ENCODE measurements around the gene IPO11. TPM values are rescaled to one million over a fixed set of nuclear protein-coding genes. Genes with fewer than 3 reads are reported as not detected.
"Not testable (repeated sequence)": the region's sequence is repeated elsewhere in the genome, so short reads cannot be mapped to it uniquely, and the experiment has no call there.

The IPO11 gene
- total and polyA plus RNA-seq, 2 of the 4 experiments (the other 2 are of a cell fraction): 12.6 to 40.0 TPM

GRCh38 chr5:62520812-62521211 lies 108.2 kb downstream of the IPO11 start:
- H4K5ac ChIP-seq (ENCODE audit: low read depth, low read length); in situ Hi-C loops (cut with MboI; ENCODE audit: low sequenced_read_pairs); ATAC-seq (ENCODE audit: low read depth); H3K56ac ChIP-seq (ENCODE audit: extremely low read depth, insufficient read depth, low read length); H3K27me3 ChIP-seq (ENCODE audit: control insufficient read depth, insufficient read depth, low read length); dilution Hi-C loops (cut with HindIII; ENCODE audit: low sequenced_read_pairs, unreplicated experiment); DNase-seq; H3K4me1 ChIP-seq (ENCODE audit: control insufficient read depth, insufficient read depth, low read length); H2AFZ ChIP-seq (replicated peaks; ENCODE audit: low read length, poor library complexity); H3K23ac ChIP-seq (ENCODE audit: low read depth, low read length); H2BK5ac ChIP-seq (ENCODE audit: low read depth, low read length, poor library complexity, severe bottlenecking); H3K27ac ChIP-seq (ENCODE audit: insufficient read depth, low read length); H4K8ac ChIP-seq (ENCODE audit: low read depth in 2 of 2, low read length in 2 of 2); H4K91ac ChIP-seq (ENCODE audit: insufficient read depth, low read depth, low read length); H3K14ac ChIP-seq (replicated peaks; ENCODE audit: low read depth, low read length); H3K9me3 ChIP-seq (ENCODE audit: control insufficient read depth, insufficient read depth, low read length); BruUV-seq (replicated peaks); POLR2A ChIA-PET (ENCODE audit: unreplicated experiment); H2AK5ac ChIP-seq (ENCODE audit: low read depth, low read length); H2BK15ac ChIP-seq (ENCODE audit: low read depth, low read length); H3K9ac ChIP-seq (ENCODE audit: low read depth, low read length); H3K18ac ChIP-seq (ENCODE audit: low read depth, low read length); H3K4ac ChIP-seq (ENCODE audit: low read depth, low read length); H2BK20ac ChIP-seq (ENCODE audit: low read depth, low read length); CTCF ChIA-PET; H2BK120ac ChIP-seq (ENCODE audit: low read depth, low read length); intact Hi-C loops (cut with micrococcal nuclease); H3K79me1 ChIP-seq (ENCODE audit: low read depth in 1 of 2, low read length in 2 of 2); H3K36me3 ChIP-seq (ENCODE audit: control insufficient read depth, insufficient read depth, low read length); H4K20me1 ChIP-seq (ENCODE audit: insufficient read depth, low read length); H3K4me2 ChIP-seq (ENCODE audit: low read depth, low read length); H3K4me3 ChIP-seq (ENCODE audit: insufficient read depth, low read depth, low read length); H3K9me1 ChIP-seq (ENCODE audit: insufficient read depth, low read length); H2AK9ac ChIP-seq (replicated peaks; ENCODE audit: low read depth, low read length, poor library complexity): not testable (repeated sequence)
- WGBS, 2 experiments (ENCODE audit: extremely low coverage in 2 of 2, insufficient read length in 1 of 2): no CpG with 5 or more reads among the region's 1 CpG

All from IMR-90 (cell line).